NCI-H82 treated with DMSO at 0.1 percent for 48 hours (cell line): ENCODE results near the gene DHRS1.
A peak's percentile ranks its signal among the peaks of the same experiment; 100 is the strongest.

ENCODE experiments used
- DNase-seq: peaks from one replicate; lab custom pipeline; 2025; ENCODE audit not compliant: unreplicated experiment; lab: John Stamatoyannopoulos, UW

DHRS1 gene

GRCh38 chr14:24310646-24311604 lies 11.3 kb upstream of the DHRS1 start, which contains the start of gene LTB4R:
Gene LTB4R, plus strand, starts transcription at chr14:24311502. Its CDS starts 4,150 bp downstream, at chr14:24315652.
- no peak for DNase-seq

GRCh38 chr14:24310265-24310645 lies 10.7 kb upstream of the DHRS1 start:
- DNase-seq = no peak

DNA sequence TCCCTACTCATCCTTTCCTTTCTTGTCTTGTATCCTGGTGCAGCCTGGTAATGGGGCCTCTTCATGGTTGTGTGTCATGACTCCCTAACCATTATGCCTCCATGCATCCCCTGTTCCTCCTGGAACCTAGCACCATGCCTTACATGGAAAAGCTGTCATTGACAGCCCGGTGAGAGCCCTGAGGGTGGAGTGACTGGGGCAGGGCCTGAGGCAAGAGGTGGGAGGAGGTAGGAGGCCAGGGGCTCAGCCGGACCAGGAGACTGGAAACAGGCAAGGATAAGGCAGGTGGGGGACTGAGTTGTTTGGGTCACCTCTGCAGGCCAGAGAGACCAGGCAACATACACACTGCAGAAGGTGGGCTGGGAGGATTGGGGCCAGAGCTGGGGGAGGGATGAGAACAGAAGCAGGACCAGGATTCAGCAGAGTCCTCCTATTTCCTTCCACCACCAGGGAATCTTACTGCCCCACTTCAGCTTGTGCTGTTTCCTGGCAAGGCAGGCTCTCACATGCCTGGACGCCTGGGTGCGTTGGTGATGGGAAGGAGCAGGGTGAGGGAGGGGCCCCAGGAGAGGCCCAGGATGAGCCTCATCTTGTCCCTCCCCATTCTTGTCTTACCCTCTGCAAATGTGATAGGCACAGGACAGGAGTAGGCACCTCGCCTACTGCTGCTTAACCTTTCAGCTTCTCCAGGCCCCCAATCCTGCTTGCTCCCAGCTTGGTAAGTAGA lies 10.1 kb upstream of the DHRS1 start, which contains the start of gene LTB4R2:
TSS of gene LTB4R2 (plus strand) at position 603 of the 727 bp plus-strand sequence. CDS start 525 bp downstream, outside the sequence.
- DNase-seq = no peak

DNA sequence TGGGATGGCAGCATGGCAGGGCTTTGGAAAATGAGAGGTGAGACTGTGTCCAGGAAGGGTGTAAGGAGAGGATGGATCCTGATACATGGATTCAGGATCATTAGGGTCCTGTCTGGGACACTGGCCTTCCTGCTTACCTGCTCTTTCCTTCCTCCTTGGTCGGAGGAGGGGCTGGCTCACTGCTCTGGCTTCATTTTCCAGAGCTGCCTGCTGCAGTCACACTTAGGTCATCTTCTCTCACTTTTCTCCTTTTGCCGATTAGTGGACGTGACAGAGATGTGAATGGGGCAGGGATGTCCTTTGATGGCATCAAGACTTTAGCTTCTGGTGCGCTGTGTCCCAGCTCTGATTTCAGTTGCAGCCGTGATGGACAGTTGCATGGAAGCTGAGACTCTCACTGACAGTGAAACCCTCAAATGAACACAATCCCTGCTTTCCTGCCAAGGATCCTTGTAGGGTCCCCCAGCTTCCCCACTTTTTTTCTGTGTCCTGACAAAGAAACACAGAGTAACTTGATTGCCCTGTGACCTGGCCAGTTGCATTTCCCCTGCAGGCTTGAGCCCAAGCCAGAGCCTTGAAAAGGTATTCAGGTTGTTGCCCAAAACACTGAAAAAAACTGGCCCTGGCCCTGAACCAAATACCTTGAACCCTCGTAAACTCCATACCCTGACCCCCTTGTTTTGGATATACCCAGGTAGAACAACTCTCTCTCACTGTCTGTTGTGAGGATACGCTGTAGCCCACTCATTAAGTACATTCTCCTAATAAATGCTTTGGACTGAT lies 9.0 kb upstream of the DHRS1 start:
- no peak for DNase-seq

- no peak for DNase-seq
Observed at GRCh38 chr14:24307575-24308341, 8.2 kb upstream of the DHRS1 start, which contains the start of gene CIDEB. Gene CIDEB, minus strand, starts transcription at chr14:24307977. Its CDS starts 119 bp downstream, at chr14:24307858.

- DNase-seq = no peak
Observed at GRCh38 chr14:24307156-24307574, 7.6 kb upstream of the DHRS1 start.

DNA sequence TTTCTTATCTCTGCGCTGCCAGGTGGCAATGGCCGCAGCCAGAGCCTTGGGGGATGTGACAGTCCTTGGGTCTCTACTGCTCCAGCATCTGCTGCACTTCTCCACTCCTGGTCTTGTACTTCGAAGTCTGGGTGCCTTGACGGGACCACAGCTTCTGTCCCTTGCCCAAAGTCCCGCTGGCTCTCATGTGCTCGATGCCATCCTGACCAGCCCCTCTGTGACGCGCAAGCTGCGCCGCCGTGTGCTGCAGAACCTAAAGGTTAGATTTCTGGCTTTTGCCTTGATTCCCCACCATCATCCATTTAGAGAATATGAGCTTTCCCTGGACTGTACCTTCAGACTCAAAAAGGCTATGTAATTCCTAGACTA lies 4.4 kb upstream of the DHRS1 start:
- no peak for DNase-seq

- DNase-seq = no peak
Observed at GRCh38 chr14:24300326-24300980, 873 bp upstream of the DHRS1 start.

DNA sequence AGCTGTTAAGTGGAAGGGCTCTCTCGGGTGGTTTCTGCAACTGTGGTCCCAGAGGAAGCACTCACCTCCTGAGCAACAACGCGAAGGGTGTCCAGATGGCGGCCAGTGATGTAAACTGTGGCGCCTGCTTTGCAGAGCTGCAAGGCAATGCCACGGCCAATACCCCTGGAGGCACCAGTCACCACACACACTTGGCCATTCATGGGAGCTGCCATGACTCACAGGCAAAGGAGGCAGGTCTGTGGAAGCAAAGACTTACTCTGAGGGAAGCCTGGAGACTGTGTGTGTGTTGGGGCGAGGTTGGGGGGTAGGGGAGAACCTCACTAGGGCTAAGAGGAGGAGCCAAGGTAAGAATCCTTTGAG lies 707 bp downstream of the DHRS1 start:
- no peak for DNase-seq

GRCh38 chr14:24297190-24297964 lies 2.2 kb downstream of the DHRS1 start:
- DNase-seq = peak; percentile 2

DNA sequence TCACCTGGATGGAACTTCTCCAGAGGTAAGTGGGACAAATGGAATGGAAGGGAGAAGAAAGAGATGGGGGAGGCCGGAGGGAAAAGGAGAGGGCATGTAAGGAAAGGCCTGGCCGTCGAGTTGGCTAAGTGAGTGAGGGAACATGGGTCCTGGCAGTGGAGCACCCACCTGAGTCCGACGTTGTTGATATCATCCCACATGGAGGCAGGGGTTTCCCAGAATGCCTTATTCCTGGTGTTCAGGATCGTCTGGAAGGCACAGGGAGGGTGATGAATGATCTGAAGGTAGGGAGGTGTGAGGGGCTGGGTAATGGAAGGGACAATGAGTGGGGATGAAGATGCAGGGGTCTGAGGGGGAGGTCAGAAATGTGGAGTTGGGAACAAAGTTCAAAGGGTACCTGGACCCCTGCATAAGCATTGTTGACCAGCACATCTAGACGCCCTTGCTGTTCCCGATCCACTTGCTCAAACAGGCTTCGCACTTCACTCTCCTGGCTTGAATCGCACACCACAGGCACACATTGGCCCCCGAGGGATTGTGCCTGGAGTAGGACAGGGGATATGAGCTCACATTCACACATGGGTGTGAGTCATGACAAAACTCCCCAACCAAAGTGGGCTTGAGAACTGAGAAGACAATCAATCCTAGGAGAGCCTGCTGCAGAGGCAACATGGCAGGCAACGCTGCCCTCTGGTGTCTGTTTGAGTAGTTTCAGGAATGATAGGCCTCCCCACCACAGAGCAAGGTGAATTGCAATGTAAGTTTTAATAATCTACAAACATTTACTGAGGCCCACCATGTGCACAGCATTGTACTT lies 3.0 kb downstream of the DHRS1 start:
- no peak for DNase-seq

GRCh38 chr14:24293525-24293924 lies 6.1 kb downstream of the DHRS1 start:
- DNase-seq = no peak

DNA sequence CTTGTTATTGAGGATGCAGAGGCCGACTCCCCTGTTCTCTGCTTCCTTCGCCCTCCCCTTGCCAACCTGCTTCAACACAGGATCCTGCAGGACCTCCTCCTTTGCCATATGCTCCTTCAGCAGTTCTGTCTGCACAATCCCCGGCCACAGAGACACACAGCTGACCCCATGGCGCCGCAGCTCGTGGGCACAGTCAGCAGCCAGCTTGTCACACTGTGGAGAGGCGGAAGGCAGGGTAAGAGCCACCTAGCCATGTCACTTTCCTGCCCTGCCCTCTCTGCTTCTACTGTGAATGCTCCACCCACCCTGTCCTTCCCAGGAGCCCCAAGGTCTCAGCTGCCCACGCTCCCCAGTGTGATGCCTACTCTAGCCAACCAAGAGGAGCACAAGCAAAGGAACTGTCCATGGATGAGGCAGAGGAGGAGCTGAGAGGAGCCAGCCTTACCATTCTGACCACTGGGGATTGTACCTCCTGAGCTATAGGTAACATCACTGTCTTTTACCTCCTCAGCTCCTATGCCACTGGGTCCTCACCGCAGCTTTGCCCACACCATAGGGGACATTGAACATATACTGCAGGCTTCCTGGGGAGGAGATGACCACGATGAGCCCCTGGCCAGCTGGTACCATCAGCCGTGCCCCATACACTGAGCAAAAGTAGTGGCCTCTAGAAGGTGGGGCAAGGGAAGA lies 7.3 kb downstream of the DHRS1 start:
- no peak for DNase-seq

GRCh38 chr14:24291446-24292117 lies 8.0 kb downstream of the DHRS1 start:
- DNase-seq = no peak

- no peak for DNase-seq
Observed at GRCh38 chr14:24290746-24291145, 8.8 kb downstream of the DHRS1 start.

DNA sequence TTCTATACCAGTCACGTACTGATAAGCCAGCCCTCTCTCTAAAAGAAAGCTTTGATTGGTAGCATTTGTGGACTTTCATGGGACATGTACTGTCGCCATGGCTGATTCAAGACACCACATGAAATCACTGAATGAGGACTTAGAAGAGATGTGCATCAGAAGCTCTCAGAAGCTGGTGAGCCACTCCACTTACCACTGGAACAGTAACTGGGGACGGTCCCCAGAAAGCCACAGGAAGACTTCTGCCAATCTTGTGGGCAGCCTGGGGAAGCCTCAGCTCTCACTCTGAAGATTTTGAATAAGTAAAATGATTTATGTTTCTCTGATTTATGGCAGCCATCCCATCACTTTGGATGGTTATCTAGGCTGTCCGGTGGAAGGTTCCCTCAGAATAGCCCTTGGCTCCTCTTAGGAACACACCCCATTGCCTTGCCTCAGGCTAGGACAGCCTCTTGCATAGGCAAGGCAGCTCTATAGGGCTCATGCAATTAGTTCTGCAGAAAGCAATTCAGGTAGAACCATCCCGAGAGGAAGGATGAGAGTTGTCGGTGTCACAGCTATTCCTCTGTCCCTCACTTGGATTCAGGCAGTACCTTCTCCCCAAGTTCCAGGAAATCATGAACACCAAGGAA lies 9.8 kb downstream of the DHRS1 start:
- DNase-seq = no peak

- DNase-seq = no peak
Observed at GRCh38 chr14:24286996-24287395, 12.6 kb downstream of the DHRS1 start.
